ENCODE measurements around the gene ATP10A. TPM values are rescaled to one million over a fixed set of nuclear protein-coding genes. Genes with fewer than 3 reads are reported as not detected.

The ATP10A gene
- total RNA-seq, 1 experiment from 2014 or later: 3.0 TPM

DNA sequence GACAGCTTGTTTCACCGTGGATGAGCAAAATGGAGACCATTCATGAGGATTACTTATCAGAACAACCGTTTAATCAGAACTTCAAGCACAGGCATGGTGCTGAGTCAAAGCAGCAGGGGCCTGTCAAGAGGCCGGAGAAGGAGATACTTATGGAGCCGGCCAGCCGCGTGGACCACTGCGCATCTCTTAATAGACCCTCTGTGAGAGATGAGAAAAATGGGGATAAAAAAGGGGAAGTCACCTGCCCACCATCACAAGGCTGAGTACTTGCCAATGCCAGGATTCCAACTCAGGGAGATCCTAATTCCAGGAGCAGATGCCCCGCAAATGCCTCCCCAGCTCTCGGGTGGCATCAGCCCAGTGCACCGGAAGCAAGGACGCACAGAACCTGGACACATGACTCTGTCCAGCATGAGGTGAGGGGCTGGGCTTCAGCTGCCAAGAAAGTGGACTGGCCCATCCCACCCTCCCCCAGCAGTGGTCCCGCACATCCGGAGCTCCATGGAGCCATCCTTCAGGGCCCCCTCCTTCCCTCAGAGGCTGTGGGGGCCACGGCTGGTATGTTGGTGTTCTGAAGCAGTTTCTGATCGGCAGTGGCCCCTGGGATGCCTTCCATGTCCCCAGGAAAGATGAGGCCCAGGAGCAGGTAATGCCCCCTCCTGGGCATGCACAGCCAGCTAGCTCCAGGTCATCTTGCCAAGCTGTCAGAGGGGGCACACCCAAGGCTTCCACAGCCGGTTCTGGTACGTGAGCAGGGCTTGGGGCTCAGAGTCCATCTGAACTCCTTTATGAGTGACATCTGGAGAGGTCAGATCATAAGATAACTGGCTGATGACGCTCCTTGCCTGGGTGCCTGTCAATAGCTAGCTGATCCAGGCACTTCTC lies 143.8 kb downstream of the ATP10A start:
- no peaks in the 10 kb centered on the region for H3K36me3 Mint-ChIP-seq (ENCODE audit: insufficient read depth, unreplicated experiment)
- H3K27ac Mint-ChIP-seq (ENCODE audit: unreplicated experiment): no peak overlapping the region
- H3K4me3 Mint-ChIP-seq (ENCODE audit: low read depth, unreplicated experiment): no peak overlapping the region
- intact Hi-C loops (cut with micrococcal nuclease; ENCODE audit: unreplicated experiment): no loop called here
- H3K4me1 Mint-ChIP-seq (ENCODE audit: low read depth, unreplicated experiment): no peaks in the 10 kb centered on the region
- TF ChIP-seq, protein P1, sequence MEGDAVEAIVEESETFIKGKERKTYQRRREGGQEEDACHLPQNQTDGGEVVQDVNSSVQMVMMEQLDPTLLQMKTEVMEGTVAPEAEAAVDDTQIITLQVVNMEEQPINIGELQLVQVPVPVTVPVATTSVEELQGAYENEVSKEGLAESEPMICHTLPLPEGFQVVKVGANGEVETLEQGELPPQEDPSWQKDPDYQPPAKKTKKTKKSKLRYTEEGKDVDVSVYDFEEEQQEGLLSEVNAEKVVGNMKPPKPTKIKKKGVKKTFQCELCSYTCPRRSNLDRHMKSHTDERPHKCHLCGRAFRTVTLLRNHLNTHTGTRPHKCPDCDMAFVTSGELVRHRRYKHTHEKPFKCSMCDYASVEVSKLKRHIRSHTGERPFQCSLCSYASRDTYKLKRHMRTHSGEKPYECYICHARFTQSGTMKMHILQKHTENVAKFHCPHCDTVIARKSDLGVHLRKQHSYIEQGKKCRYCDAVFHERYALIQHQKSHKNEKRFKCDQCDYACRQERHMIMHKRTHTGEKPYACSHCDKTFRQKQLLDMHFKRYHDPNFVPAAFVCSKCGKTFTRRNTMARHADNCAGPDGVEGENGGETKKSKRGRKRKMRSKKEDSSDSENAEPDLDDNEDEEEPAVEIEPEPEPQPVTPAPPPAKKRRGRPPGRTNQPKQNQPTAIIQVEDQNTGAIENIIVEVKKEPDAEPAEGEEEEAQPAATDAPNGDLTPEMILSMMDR (IDR thresholded peaks at IDR 0.05; ENCODE audit: unreplicated experiment): no peak
- no TSS peak for BruUV-seq (replicated peaks)
- no peaks in the 10 kb centered on the region for H3K27me3 Mint-ChIP-seq (ENCODE audit: unreplicated experiment)
- H3K9me3 Mint-ChIP-seq (ENCODE audit: low read depth, unreplicated experiment): no peaks in the 10 kb centered on the region
- CTCF ChIA-PET: no interaction called here
- DNase-seq: no peak

DNA sequence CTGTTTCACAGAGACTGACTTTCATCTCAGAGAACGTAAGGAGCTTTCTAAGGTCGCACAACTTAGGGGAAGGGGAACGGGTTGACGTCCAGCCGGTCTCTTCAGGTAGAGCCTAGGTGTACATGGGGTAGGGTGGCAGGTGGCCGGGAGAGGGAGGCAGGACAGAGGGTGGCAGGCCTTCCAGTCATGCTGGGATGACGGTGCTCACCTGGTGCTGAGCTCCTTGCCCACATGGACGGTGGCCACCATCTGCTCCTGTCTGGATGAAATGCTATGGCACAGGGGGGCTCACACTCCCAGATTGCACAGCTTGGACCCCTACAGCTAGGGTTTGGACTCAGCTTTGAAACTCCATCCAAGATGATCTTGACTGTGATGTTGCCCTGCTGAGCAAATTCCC lies 144.5 kb downstream of the ATP10A start:
- H3K27ac Mint-ChIP-seq (ENCODE audit: unreplicated experiment): no peak overlapping the region
- TF ChIP-seq, protein P1 (IDR thresholded peaks at IDR 0.05; ENCODE audit: unreplicated experiment): no peak
- H3K36me3 Mint-ChIP-seq (ENCODE audit: insufficient read depth, unreplicated experiment): no peaks in the 10 kb centered on the region
- H3K4me3 Mint-ChIP-seq (ENCODE audit: low read depth, unreplicated experiment): no peak overlapping the region
- no peak for DNase-seq
- BruUV-seq (replicated peaks): no TSS peak
- H3K4me1 Mint-ChIP-seq (ENCODE audit: low read depth, unreplicated experiment): no peaks in the 10 kb centered on the region
- intact Hi-C loops (cut with micrococcal nuclease; ENCODE audit: unreplicated experiment): no loop called here
- CTCF ChIA-PET: no interaction called here
- H3K9me3 Mint-ChIP-seq (ENCODE audit: low read depth, unreplicated experiment): no peaks in the 10 kb centered on the region
- no peaks in the 10 kb centered on the region for H3K27me3 Mint-ChIP-seq (ENCODE audit: unreplicated experiment)

DNA sequence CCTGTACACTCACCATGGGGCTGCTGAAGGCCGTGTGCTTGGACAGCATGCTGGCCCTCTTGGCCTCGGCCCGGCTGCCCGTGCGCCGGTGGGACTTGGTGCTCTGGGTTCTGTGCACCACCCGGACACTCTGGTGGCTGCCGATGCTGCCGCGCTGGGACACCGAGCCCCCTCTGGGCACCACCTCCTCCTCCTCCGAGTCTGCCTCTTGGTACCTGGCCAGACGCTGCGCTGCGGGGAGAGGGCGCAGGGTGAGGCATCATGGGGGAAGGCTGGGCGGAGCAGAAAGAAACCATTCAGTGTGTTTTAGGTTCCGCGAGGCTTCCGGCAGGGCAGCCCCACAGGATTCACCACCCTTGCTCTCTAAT lies 145.0 kb downstream of the ATP10A start:
- no peaks in the 10 kb centered on the region for H3K27me3 Mint-ChIP-seq (ENCODE audit: unreplicated experiment)
- DNase-seq: no peak

GRCh38 chr15:25717457-25718168 lies 145.5 kb downstream of the ATP10A start:
- no peaks in the 10 kb centered on the region for H3K27me3 Mint-ChIP-seq (ENCODE audit: unreplicated experiment)

More for the DNA sequence above, 145.0 kb downstream of the ATP10A start:
- Mint-ChIP-seq H3K4me1 (ENCODE audit: low read depth, unreplicated experiment) (no peaks in the 10 kb centered on the region), H3K36me3 (ENCODE audit: insufficient read depth, unreplicated experiment) (no peaks in the 10 kb centered on the region), H3K9me3 (ENCODE audit: low read depth, unreplicated experiment) (no peaks in the 10 kb centered on the region), H3K27ac (ENCODE audit: unreplicated experiment) (no peak overlapping the region), H3K4me3 (ENCODE audit: low read depth, unreplicated experiment) (no peak overlapping the region)
- TF ChIP-seq, protein P1 (IDR thresholded peaks at IDR 0.05; ENCODE audit: unreplicated experiment): no peak
- intact Hi-C loops (cut with micrococcal nuclease; ENCODE audit: unreplicated experiment): no loop called here
- no TSS peak for BruUV-seq (replicated peaks)
- CTCF ChIA-PET: no interaction called here

More at GRCh38 chr15:25717457-25718168, 145.5 kb downstream of the ATP10A start:
- CTCF ChIA-PET: no interaction called here
- intact Hi-C loops (cut with micrococcal nuclease; ENCODE audit: unreplicated experiment): no loop called here
- H3K4me1 Mint-ChIP-seq (ENCODE audit: low read depth, unreplicated experiment): no peaks in the 10 kb centered on the region
- no TSS peak for BruUV-seq (replicated peaks)
- H3K4me3 Mint-ChIP-seq (ENCODE audit: low read depth, unreplicated experiment): no peak overlapping the region
- H3K36me3 Mint-ChIP-seq (ENCODE audit: insufficient read depth, unreplicated experiment): no peaks in the 10 kb centered on the region
- no peaks in the 10 kb centered on the region for H3K9me3 Mint-ChIP-seq (ENCODE audit: low read depth, unreplicated experiment)
- DNase-seq: no peak
- H3K27ac Mint-ChIP-seq (ENCODE audit: unreplicated experiment): no peak overlapping the region
- TF ChIP-seq, protein P1 (IDR thresholded peaks at IDR 0.05; ENCODE audit: unreplicated experiment): no peak

All from Calu3 (cell line).